ENCODE results near the gene RAC3.

RAC3 gene

DNA sequence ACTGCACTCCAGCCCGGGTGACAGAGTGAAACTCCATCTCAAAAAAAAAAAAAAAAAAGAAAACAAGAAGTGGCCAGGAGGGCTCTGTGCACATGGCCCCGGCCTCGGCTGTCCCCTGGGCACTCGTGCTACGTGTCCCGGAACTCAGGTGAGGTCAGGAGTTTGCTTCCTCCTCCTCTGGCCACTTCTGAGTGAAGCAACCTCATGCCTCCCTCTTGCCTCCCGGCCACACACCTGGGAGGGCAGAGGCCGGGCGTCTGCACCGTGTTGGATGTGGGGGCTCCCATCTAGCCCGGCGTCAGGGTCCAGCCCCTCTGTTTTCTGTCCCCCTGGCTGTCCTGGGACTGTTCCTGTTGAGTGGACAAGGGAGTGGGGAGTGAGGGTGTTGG lies 31.9 kb upstream of the RAC3 start:
- no peak for DNase-seq

DNA sequence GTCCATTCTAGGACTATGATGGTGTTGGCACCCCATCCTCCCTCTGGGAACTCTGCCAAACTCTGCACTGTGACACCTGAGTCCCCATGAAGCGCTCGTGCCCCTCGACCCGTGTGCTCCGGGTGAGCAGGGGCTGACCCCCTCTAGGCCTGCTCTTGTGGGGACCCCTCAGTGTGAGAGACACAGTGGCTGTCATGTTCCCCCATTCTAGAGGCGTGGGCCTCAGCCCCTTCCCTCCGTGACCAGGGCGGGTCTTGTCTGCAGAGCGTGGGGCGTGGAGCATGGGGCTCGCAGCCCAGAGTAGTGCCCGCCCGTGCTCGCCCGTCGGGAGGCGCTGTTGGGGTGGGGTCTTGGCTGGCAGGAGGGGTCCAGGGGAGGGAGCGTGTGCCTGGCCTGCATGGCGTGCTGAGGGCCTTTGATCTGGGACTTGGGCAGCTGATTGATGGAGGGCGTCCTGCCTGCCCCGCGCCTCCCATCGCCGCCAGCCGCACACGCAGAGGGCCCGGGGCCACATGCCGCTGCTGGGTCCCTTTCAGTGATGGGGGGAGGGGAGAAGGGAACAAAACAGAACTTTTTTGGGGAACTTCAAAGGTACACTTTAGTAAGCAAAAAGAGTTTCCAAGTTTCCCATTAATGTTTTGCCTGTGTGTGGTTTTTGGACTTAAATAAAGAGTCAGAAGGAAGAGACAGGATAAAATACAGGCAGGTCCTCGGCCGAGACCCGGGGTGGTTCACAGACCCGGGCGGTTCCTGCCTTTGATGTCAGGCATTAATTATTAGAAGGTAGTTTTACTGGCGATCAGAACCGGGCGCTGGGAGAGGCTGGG lies 31.3 kb upstream of the RAC3 start:
- DNase-seq = no peak

DNA sequence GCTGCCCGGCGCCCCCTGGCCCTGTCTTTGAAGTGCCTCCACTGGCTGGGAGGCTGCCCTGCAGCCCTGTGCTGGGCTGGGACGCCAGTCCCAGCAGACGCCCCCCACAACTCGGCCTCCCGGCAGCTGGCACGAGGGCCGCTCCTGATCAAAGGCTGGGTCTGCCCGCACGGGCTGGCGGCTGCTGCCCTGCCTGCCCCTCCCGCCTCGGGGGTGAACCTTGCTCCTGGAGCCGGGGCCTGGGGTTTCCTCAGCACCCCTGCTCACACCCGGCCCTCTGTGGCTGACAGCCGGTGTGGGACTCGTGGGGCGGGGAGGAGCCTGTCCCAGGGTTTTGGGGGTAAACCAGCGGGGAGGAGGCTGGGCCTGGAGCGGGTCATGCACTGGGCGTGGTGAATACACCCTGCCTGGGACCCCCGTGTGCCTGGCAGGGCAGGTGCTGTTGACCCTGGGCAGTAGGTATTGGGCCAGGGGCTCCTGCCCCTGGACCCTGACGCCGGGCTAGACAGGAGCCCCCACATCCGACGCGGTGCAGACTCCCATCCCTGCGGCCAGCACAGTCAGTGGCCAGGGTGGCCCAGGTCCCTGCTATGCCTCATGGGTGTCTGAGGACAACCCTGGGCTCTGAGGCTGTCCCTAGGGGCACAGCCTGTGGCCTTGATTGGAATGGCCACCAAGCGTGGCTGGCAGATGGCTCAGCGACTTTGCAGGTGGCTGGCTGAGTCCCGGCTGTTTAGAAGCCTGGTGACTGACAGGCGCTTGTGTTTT lies 30.5 kb upstream of the RAC3 start:
- no peak for DNase-seq

DNA sequence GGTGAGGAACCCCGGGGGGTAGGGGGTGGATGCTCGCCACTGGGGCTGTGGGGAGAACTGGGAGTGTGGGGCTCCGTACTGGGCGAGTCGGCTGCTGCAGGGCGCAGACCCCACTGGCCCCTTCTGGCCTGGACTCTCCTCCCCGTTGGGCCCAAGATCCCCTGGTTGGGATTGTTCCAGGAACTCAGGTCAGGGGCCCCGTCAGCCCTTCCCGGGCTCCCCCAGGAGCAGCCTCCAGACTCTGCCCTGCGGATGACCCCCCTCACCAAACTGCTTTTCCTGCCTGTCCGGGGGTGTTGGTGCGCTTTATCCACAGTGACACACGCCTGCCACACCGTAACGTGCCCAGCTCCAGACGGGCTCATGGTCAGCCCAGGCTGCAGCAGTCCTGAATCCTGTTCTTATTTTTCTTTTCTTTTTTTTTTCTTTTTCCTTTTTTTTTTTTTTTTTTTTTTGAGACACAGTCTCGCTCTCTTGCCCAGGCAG lies 29.9 kb upstream of the RAC3 start:
- no peak for DNase-seq

DNA sequence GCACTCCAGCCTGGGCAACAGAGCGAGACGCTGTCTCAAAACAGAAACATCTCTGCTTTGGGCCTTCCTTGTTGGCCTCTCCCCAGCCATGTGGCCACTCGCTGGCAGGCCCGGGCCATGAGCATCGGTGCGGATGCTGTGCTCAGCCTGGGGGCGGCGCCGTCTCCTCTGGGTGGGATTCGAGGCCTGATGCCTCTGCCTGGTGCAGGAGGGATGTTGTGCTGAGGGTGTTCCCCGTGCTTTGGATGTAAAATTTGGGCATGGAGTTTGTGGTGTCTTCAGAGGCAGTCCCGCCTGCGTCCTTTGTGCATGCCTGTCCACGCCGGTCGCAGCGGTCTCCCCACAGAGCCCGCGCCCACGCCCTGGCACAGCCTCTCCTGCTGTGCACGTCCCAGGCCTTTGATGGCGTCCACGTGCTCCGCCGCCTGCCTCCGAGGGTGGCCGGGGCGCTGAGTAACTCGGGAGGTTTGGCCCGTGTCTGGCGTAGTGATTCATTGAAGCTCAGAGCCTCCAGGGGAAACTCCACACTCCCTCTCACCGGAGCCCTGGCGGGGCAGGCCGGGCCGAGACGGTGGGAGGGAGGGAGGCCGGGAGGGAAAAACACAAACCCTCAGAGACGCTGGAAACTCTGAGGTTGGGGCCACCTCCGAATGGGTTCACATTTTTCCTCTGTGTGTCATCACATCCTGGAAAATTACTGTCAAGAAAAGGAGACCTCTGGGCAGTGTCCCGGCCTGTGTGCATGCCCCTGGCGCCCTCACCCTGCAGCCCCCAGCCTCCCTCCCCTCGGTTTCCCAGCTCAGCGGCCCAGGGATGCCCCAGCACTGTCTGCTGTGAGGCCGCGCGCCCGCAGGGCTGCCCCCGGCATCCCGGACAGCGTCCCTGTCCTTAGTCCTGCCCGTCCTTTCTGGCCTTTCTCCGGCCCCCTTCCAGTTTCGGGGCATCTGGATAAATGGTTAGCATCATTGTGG lies 27.8 kb upstream of the RAC3 start:
- DNase-seq = no peak

DNA sequence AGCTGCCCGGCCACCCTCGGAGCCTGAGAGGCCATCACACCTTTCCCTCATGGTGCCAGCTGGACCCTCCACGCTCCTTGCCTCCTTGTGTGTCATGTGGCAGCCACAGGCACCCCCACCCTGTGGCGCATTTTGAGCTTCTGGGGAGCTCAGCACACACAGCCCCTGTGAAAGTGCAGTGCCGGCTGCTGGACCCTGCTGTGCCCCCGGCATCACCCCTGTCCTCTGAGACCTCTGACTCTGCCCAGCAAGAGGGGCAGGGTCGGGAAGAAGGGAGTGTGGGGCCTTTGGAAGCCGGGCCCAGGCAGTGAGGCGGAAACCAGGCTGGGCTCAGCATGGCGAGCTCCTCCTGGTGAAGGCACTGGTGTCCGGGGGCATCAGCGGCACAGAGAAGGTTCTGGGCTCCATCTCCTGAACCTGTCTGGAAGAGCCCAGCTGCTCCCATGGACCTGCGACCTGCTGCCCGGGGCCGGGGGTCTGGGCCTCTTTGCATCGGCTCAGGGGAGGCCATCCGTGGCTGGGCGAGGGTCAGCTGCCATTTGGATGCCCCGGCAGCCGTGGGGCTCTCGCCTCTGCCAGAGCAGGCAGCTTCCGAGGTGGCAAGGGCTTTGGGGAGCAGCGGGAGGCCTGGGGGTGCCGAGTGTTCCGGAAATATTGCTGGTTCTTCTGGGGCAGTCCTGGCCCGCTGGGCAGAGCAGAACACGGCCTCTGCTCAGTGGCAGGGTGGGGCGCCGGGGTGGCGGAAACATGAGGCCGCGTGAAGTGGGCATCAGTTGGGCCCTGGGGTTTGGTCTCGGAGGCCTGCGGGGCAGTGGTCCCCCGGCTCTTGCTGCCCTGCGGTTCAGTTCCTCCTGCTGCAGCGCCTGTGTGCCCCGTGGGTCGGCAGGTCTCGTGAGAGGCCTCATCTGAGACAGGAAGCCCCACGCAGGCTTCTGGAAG lies 26.7 kb upstream of the RAC3 start:
- no peak for DNase-seq

GRCh38 chr17:82005701-82006348 lies 25.7 kb upstream of the RAC3 start:
- DNase-seq = no peak

GRCh38 chr17:82006468-82007227 lies 24.8 kb upstream of the RAC3 start:
- no peak for DNase-seq

DNA sequence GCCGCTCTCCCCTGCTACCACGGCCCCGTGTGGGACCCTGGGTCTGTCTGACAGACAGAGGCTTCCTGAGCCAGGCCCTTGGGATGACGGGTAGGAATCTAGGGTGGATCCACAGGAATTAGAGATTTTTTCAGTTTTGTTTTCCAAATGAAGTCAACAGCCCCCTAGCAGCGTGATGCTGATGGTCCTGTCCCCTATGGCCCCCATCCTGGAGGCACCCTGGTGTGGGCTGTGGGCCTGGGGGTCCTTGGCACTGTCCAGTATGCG lies 24.3 kb upstream of the RAC3 start:
- no peak for DNase-seq

DNA sequence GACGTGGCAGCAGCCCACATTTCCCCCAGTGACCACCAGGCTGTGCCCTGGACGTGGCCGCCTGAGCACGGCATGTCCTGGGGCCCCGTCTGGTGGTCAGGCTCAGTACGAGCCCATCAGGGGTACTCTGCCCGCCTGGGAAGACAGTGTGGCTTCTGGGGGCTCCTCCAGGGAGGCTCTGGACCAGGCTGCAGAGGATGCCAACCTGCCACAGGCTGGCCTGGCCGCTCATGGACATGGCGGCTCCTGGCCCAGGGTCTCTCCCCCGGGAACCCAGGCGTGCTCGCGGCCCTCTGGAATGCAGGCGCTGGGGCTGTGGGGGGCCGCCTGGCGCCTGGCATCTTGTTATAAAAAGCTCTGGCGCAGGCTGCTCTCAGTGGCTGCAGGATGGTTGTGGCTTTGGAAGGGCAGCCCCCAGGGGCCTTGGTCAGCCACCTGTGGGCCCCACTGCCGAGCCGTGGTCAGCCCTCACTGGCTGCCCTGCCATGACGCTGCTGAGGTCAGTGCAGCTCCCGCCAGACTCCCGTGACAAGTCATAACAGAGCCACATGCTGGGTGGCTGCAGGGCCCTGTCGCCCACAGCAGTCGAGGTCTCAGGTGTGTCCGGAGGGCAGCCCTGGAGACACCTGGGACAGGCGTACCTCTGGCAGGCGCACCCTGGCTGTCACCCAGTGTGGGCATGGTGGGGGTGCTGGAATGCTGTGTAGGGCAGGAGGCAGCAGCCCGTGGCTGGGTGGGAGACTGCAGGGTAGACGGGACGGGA lies 23.8 kb upstream of the RAC3 start:
- DNase-seq = no peak

GRCh38 chr17:82008258-82008940 lies 23.1 kb upstream of the RAC3 start:
- DNase-seq = no peak

DNA sequence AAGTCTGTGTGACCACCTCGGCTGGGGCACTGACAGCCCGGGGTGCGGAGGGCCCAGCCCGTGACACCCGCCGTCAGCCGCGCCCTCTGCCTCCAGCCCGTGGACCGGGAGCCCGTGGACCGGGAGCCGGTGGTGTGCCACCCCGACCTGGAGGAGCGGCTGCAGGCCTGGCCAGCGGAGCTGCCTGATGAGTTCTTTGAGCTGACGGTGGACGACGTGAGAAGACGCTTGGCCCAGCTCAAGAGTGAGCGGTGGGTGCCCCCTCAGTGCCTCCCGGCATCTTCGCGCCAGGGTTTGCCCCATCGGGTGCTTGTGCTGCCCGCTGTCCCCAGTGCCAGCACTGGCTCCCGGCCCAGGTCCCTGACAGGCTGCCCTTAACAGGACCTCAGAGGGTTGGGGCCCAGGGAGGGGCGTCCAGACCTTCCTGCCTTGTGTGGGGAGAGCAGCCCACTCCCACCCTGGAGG lies 22.5 kb upstream of the RAC3 start:
- DNase-seq = no peak

GRCh38 chr17:82009413-82009812 lies 22.1 kb upstream of the RAC3 start:
- DNase-seq = no peak

- no peak for DNase-seq
Observed at GRCh38 chr17:82010575-82011525, 20.6 kb upstream of the RAC3 start.

GRCh38 chr17:82011617-82012187 lies 19.8 kb upstream of the RAC3 start:
- no peak for DNase-seq

- no peak for DNase-seq
Observed at GRCh38 chr17:82012261-82012639, 19.2 kb upstream of the RAC3 start.

- DNase-seq = no peak
Observed at GRCh38 chr17:82012640-82013295, 18.7 kb upstream of the RAC3 start.

Measured in suppressor macrophage (primary cell).